SKM-1 (cell line): ENCODE results near the gene AQP2.

ENCODE experiments used
- DNase-seq: peaks from one replicate; lab custom pipeline; 2025; ENCODE audit not compliant: unreplicated experiment; lab: John Stamatoyannopoulos, UW

Gene AQP2

GRCh38 chr12:49954863-49955830 lies 4.6 kb downstream of the AQP2 start:
- DNase-seq, result no peak

GRCh38 chr12:49955899-49956662 lies 5.5 kb downstream of the AQP2 start:
- no peak for DNase-seq

GRCh38 chr12:49956663-49957569 lies 6.4 kb downstream of the AQP2 start:
- DNase-seq, result no peak

GRCh38 chr12:49957570-49957967 lies 7.0 kb downstream of the AQP2 start:
- DNase-seq, result no peak

- DNase-seq, result no peak
These were observed 9.3 kb downstream of the AQP2 start for GRCh38 chr12:49959685-49960473.

GRCh38 chr12:49960474-49961110 lies 10.1 kb downstream of the AQP2 start:
- DNase-seq, result no peak

- DNase-seq, result no peak
These were observed 10.8 kb downstream of the AQP2 start, which contains the start of gene AQP5 for GRCh38 chr12:49961111-49961922. TSS of gene AQP5 (plus strand) at chr12:49961872. CDS start at chr12:49962018, 146 bp downstream.

GRCh38 chr12:49961993-49962764 lies 11.6 kb downstream of the AQP2 start:
- DNase-seq, result no peak

- no peak for DNase-seq
These were observed 12.6 kb downstream of the AQP2 start for GRCh38 chr12:49962861-49963765.

- no peak for DNase-seq
These were observed 13.7 kb downstream of the AQP2 start for GRCh38 chr12:49963976-49964815.

- DNase-seq, result no peak
These were observed 14.5 kb downstream of the AQP2 start for GRCh38 chr12:49964849-49965624.

- no peak for DNase-seq
These were observed 15.3 kb downstream of the AQP2 start for GRCh38 chr12:49965836-49966235.

GRCh38 chr12:49966511-49967041 lies 16.0 kb downstream of the AQP2 start:
- DNase-seq, result no peak

- DNase-seq, result no peak
These were observed 16.7 kb downstream of the AQP2 start for GRCh38 chr12:49967042-49967776.
